ENCODE measurements around the gene AOC1.

The AOC1 gene

DNA sequence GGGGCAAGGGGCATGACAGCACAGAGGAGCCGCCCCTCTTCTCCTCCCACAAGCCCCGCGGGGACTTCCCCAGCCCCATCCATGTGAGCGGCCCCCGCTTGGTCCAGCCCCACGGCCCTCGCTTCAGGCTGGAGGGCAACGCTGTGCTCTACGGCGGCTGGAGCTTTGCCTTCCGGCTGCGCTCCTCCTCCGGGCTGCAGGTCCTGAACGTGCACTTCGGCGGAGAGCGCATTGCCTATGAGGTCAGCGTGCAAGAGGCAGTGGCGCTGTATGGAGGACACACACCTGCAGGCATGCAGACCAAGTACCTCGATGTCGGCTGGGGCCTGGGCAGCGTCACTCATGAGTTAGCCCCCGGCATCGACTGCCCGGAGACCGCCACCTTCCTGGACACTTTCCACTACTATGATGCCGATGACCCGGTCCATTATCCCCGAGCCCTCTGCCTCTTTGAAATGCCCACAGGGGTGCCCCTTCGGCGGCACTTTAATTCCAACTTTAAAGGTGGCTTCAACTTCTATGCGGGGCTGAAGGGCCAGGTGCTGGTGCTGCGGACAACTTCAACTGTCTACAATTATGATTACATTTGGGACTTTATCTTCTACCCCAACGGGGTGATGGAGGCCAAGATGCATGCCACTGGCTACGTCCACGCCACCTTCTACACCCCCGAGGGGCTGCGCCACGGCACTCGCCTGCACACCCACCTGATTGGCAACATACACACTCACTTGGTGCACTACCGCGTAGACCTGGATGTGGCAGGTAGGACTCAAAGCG, 5.1 kb downstream of the AOC1 start:
- DNase-seq (ENCODE audit: low read depth in 2 of 3, low spot score in 2 of 3), result no peak

DNA sequence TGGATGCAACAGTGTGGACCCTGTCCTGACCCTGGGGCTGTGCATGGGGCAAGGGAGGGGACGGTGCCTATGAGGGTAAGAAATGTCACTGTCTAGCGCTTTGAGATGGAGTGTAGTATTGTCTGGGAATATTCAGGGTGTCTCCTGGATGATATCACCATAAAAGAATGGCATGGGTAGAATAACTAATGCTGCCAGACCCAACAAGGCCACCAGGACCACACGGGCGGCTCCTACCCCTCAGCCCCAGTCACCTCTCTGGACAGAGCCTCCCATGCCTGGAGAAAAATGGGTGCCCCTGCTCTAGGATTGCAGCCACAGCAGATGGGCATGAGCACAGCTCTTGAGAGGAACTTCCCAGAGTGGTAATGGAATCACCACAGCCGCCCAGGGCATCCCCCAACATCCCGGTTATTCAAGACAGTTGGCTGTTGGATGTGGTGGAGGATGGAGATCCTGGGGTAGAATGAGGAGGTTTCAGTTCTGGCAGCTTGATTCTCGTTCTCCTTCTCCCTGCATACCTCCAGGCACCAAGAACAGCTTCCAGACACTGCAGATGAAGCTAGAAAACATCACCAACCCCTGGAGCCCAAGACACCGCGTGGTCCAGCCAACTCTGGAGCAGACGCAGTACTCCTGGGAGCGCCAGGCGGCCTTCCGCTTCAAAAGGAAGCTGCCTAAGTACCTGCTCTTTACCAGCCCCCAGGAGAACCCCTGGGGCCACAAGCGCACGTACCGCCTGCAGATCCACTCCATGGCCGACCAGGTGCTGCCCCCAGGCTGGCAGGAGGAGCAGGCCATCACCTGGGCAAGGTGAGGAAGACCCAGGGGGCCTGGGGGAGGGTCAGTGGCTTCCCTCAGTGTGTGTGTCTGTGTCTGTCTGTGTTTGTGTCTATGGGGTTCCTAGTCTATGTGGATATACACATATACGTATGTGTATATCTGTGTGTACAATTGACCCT, 6.2 kb downstream of the AOC1 start:
- no peak for DNase-seq (ENCODE audit: low read depth in 2 of 3, low spot score in 2 of 3)

DNA sequence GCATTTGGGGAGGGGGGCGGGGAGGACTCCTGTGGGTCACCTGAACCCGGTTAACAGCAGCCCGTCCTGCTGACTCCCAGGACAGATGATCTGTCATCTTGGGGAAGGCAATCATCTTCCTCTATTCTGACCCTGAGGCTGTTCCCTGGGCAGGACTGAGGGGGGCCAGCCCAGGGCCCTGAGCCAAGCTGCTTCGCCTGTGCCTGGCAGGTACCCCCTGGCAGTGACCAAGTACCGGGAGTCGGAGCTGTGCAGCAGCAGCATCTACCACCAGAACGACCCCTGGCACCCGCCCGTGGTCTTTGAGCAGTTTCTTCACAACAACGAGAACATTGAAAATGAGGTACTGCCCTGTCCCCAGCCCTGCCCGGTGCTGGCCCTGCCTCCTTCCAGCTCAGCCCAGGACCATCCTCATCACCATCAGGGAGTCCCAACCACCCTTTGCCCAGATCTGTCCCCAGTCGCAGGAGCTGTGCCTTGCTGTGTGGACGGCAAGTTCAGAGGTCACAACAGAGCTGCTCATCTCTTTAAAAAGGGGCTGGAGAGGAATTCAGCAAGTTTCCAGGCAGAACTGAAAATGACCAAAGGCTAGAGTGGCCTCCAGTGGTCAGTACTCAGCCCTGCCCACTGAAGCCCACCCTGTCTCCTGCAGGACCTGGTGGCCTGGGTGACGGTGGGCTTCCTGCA, 8.1 kb downstream of the AOC1 start:
- DNase-seq (ENCODE audit: low read depth in 2 of 3, low spot score in 2 of 3), result no peak

GRCh38 chr7:150860978-150861295, 8.6 kb downstream of the AOC1 start:
- no peak for DNase-seq (ENCODE audit: low read depth in 2 of 3, low spot score in 2 of 3)

- no peak for DNase-seq (ENCODE audit: low read depth in 2 of 3, low spot score in 2 of 3)
Measured at GRCh38 chr7:150862356-150862755, 10.0 kb downstream of the AOC1 start.

DNA sequence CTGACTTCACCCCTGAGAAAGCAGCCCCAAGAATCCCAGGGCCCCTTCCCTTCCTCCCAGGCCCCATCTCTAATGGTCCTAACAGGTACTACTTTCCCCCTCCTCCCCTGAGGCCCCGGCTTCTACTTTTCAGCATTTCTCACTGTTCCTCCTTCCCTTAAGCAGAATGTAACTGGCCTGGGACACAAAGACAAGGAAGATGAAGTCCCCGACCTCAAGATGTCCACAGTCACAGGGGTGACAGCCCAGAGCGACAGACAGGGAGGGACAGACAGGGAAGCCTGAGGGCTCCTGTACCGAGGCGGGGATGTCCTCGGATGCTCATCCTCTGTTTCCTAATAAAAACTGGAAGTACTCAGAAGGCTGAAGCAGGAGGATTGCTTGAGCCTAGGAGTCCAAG, 11.6 kb downstream of the AOC1 start:
- no peak for DNase-seq (ENCODE audit: low read depth in 2 of 3, low spot score in 2 of 3)

- DNase-seq (ENCODE audit: low read depth in 2 of 3, low spot score in 2 of 3), result no peak
Measured at GRCh38 chr7:150866932-150867564, 14.7 kb downstream of the AOC1 start.

DNA sequence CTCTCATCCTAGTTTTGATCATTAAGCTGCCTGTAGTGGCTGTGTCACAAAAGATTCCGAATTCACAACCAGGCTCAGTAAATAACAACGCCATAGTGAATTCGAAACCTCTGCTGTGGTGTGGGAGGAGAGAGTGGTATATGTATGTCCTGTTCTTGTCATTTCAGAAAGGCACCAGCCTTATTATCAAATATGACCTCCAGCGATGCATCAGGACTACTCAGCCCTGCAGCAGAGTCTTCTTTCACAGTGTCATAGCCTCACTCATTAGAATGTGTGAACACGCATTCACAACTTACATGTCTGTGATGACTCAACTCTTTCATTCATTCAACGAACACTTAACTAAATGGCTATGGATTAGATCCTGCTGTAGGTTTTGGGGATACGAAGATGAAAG, 15.3 kb downstream of the AOC1 start:
- no peak for DNase-seq (ENCODE audit: low read depth in 2 of 3, low spot score in 2 of 3)

- DNase-seq (ENCODE audit: low read depth in 2 of 3, low spot score in 2 of 3), result no peak
Measured at GRCh38 chr7:150869467-150869866, 17.1 kb downstream of the AOC1 start.

DNA sequence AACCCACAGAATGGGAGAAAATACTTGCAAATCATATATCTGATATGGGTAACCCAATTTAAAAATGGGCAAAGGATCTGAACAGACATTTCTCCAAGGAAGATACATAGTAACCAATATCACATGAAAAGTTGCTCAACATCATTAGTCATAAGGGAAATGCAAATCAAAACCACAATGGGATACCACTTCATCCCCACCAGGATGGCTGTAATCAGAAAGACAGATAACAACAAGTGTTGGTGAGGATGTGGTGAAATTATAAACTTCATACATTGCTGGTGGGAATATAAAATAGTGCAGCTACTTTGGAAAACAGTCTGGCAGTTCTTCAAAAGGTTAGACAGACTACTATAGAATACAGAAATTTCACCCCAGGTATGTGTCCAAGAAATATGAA, 19.3 kb downstream of the AOC1 start:
- DNase-seq (ENCODE audit: low read depth in 2 of 3, low spot score in 2 of 3), result no peak

DNA sequence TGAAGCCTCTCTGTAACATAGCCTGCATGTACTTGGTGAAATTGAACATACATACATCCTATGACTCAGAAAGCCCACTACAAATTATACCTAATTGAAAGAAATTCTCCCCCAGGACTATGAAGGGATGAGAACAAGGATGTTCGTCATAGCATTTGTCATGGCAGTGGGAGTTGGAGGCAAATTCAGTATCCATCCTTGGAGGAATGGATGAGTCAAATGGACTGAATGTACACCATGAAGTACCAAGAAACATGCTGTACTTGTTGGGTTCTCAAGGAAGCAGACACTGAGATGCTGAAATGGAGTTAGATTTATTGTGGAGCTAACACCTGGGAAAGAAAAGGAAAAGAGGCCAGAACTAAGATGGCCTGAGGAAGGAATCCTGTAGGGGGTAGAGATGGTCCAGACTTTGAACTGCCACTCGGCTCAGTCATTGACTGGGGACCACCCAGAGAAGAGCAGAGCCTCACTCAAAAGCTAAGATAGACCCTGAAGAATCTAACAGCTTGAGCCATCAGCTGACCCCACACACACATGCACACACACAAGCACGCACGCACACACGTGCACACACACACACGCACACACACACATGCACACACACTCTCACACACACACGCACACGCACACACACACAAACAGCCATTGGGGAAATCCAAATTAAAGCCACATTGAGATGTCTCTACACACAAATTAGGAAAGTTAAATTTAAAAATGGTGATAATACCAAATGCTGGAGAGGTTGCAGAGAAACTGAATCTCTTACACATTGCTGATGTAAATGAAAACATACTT, 22.3 kb downstream of the AOC1 start:
- DNase-seq (ENCODE audit: low read depth in 2 of 3, low spot score in 2 of 3), result no peak

DNA sequence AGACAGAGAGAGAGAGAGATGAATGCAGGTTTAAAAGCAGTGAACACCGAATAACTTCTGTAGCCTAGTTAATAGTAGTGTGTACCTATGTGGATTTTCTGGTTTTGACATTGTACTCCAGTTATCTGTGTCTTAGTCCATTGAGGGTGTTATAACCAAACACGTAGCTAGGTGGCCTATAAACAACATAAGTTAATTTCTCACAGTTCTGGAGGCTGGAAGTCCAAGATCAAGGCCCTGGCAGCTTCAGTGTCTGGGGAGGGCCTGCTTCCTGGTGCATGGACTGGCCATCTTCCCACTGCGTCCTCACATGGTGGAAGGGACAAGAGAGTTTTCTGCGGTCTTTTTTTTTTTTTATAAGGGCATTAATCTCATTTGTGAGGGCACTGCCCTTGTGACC, 23.5 kb downstream of the AOC1 start:
- no peak for DNase-seq (ENCODE audit: low read depth in 2 of 3, low spot score in 2 of 3)

- DNase-seq (ENCODE audit: low read depth in 2 of 3, low spot score in 2 of 3), result peak in 1 of 3 experiments; percentile 9
Measured at GRCh38 chr7:150876817-150877526, 24.7 kb downstream of the AOC1 start.

DNA sequence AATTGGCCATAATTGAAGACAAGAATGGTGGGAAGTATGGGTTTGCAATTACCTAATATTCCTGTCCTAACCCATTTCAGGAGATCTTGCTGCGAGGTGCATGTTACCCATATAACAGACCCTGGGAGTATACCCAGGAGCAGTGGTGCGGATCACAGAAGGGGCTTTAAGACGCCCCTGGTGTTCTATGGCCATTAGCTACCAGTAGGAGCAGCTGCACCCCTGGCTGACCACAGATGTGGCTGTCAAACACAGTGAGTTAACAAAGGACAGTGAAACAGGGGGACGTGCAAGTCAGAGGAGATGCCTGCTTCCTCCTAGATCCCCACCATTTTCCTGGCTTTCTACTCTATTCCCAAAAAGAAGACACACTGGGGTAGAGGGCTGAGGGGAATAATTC, 25.2 kb downstream of the AOC1 start:
- no peak for DNase-seq (ENCODE audit: low read depth in 2 of 3, low spot score in 2 of 3)

- no peak for DNase-seq (ENCODE audit: low read depth in 2 of 3, low spot score in 2 of 3)
Measured at GRCh38 chr7:150879345-150879744, 27.0 kb downstream of the AOC1 start.

GRCh38 chr7:150881189-150881588, 28.9 kb downstream of the AOC1 start:
- no peak for DNase-seq (ENCODE audit: low read depth in 2 of 3, low spot score in 2 of 3)

- DNase-seq (ENCODE audit: low read depth in 2 of 3, low spot score in 2 of 3), result no peak
Measured at GRCh38 chr7:150890853-150891584, 38.7 kb downstream of the AOC1 start.

- DNase-seq (ENCODE audit: low read depth in 2 of 3, low spot score in 2 of 3), result no peak
Measured at GRCh38 chr7:150891740-150892139, 39.4 kb downstream of the AOC1 start.

DNA sequence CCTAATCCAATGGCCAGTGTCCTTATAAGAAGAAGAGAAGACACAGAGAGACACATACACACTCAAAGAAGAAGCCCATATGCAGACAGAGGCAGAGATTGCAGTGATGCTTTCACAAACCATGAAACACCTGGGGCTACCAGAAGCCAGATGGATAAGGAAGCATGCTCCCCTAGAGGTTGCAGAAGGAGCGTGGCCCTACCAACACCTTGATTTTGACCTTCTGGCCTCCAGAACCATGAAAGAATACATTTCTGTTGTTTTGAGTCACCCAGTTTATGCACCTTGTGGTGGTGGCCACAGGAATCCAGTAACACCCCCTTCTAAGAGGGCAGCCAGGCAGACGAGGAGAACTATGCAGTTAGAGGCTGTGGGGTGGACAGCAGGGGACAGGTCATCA, 43.5 kb downstream of the AOC1 start:
- DNase-seq (ENCODE audit: low read depth in 2 of 3, low spot score in 2 of 3), result no peak

Data from activated CD8-positive, alpha-beta memory T cell treated with anti-CD3 and anti-CD28 coated beads for 48 hours (primary cell).